Mucosa of rectum (tissue), 2 donors: Measurements from ENCODE around the gene FCER2.

Experiments used
- H3K27ac ChIP-seq, 2 donors: one replicate each; pipeline ENCODE4 v1.7.0; 2013; ENCODE audit warnings: inconsistent platforms in 2 of 2, low read depth in 2 of 2, low read length in 2 of 2
- H3K27me3 ChIP-seq, 2 donors: one replicate each; pipeline ENCODE4 v1.7.0; 2013; ENCODE audit warnings: low read length in 2 of 2; ENCODE audit not compliant: control insufficient read depth in 2 of 2, insufficient read depth in 2 of 2
- H3K36me3 ChIP-seq, 2 donors: one replicate each; pipeline ENCODE4 v1.7.0; 2013; ENCODE audit warnings: low read length in 2 of 2; ENCODE audit not compliant: control insufficient read depth in 2 of 2, insufficient read depth in 2 of 2
- H3K4me1 ChIP-seq, 2 donors: one replicate each; pipeline ENCODE4 v1.7.0; 2013; ENCODE audit warnings: low read length in 2 of 2, mild to moderate bottlenecking in 1 of 2; ENCODE audit not compliant: control insufficient read depth in 2 of 2, insufficient read depth in 2 of 2
- H3K4me3 ChIP-seq, 2 donors: one replicate each; pipeline ENCODE4 v1.7.0; 2013; ENCODE audit warnings: low read length in 2 of 2
- H3K9ac ChIP-seq, 2 donors: one replicate each; pipeline ENCODE4 v1.7.0; 2013; ENCODE audit warnings: low read length in 2 of 2, low read depth in 1 of 2, mild to moderate bottlenecking in 1 of 2
- H3K9me3 ChIP-seq, 2 donors: one replicate each; pipeline ENCODE4 v1.7.0; 2013; ENCODE audit warnings: low read length in 2 of 2; ENCODE audit not compliant: control insufficient read depth in 2 of 2
- donor health status: healthy.
- donor health status: Normal muscosa, but diverticular disease.

FCER2 gene

DNA sequence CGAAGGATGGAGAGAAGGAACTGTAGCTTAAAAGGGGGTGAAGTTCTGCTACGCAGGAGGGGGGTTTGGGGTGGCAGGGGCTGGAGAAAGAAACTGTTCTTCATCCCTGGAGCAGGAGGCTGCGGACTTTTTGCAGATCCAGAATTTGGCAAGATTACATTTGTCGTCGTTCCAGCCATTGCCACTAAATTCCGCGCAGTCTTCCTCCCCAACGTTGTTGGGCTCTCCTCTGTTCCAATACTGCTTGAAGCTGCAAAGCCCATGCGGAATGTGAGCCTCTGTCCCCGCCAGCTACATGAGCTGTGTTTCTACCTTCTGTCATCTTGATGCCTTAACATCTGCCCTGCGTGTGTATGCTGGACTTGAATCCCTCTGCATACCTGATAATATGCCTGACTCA, 41.1 kb upstream of the FCER2 start:
- Histone ChIP-seq H3K36me3 (no peaks in the 10 kb centered on the region), H3K9ac (no peak overlapping the region), H3K4me3 (no peak overlapping the region), H3K4me1 (no peaks in the 10 kb centered on the region), H3K27me3 (no peaks in the 10 kb centered on the region), H3K27ac (no peak overlapping the region), H3K9me3 (no peaks in the 10 kb centered on the region)

DNA sequence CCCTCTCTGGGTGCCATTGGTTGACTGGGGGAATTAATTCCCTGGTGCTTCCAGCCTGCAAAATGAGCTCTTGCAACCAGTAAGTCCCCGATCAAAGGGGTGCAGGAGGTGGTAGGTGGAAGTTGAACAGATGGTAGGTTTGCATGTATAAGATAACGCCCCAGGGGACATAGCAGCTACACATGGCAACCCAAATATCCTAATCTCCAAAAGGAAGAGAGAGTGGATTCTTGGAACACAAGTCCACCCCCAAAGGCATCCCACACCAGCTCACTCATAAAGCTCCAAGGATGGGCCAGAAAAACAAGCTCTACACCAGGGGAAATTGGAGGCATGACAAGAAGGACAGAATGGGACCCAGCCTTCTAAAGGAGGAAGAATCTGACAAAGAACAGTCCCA, 40.6 kb upstream of the FCER2 start:
- H3K4me1 ChIP-seq, result no peaks in the 10 kb centered on the region
- no peaks in the 10 kb centered on the region for H3K27me3 ChIP-seq
- H3K27ac ChIP-seq, result no peak overlapping the region
- no peaks in the 10 kb centered on the region for H3K9me3 ChIP-seq
- no peak overlapping the region for H3K4me3 ChIP-seq
- H3K36me3 ChIP-seq, result no peaks in the 10 kb centered on the region
- no peak overlapping the region for H3K9ac ChIP-seq

- no peak overlapping the region for H3K27ac ChIP-seq
Observed at GRCh38 chr19:7740682-7741054, 38.7 kb upstream of the FCER2 start.

GRCh38 chr19:7739801-7740681, 38.1 kb upstream of the FCER2 start:
- H3K27me3 ChIP-seq, result no peaks in the 10 kb centered on the region
- H3K9me3 ChIP-seq, result no peaks in the 10 kb centered on the region
- peak overlapping the region in 1 of 2 donors; percentile 3 for H3K27ac ChIP-seq
- no peak overlapping the region for H3K9ac ChIP-seq
- H3K36me3 ChIP-seq, result no peaks in the 10 kb centered on the region
- H3K4me1 ChIP-seq, result no peaks in the 10 kb centered on the region
- H3K4me3 ChIP-seq, result no peak overlapping the region

More at GRCh38 chr19:7740682-7741054, 38.7 kb upstream of the FCER2 start:
- Histone ChIP-seq H3K27me3 (no peaks in the 10 kb centered on the region), H3K9me3 (no peaks in the 10 kb centered on the region), H3K4me1 (no peaks in the 10 kb centered on the region), H3K36me3 (no peaks in the 10 kb centered on the region), H3K4me3 (no peak overlapping the region), H3K9ac (no peak overlapping the region)

DNA sequence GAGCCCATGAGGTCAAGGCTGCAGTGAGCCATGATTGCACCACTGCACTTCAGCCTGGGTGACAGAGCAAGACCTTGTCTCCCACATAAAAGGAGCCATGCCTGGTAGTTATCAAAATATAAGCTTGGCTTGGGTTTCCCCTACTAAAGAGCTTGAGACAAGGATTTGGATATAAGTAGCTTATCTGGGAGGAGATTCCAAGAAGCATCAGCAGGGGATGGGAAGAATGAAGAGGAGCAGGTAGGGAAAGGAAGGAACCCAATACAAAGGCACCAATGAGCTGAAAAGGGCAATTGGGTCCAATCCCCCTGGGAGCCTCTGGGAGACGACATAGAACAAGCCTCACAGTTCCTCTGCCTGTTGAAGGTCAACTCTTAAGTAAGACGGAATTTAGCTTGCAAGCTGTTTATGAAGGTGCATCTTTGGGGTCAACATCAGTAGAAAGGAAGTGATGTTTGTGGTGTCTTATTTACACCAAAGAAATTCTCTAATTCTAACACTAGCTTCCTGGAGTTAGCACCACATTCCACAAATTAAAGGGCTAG, 37.4 kb upstream of the FCER2 start:
- H3K9ac ChIP-seq, result no peak overlapping the region
- H3K27me3 ChIP-seq, result no peaks in the 10 kb centered on the region
- no peak overlapping the region for H3K4me3 ChIP-seq
- no peaks in the 10 kb centered on the region for H3K36me3 ChIP-seq
- H3K4me1 ChIP-seq, result peaks cover 0 to 2% of the 10 kb centered on the region in 2 donors
- H3K27ac ChIP-seq, result peak overlapping the region in 1 of 2 donors; percentile 23
- H3K9me3 ChIP-seq, result no peaks in the 10 kb centered on the region

GRCh38 chr19:7738023-7738422, 36.1 kb upstream of the FCER2 start:
- Histone ChIP-seq H3K36me3 (no peaks in the 10 kb centered on the region), H3K9me3 (no peaks in the 10 kb centered on the region), H3K27me3 (no peaks in the 10 kb centered on the region), H3K4me1 (peaks cover 0 to 2% of the 10 kb centered on the region in 2 donors), H3K4me3 (no peak overlapping the region), H3K9ac (no peak overlapping the region), H3K27ac (no peak overlapping the region)

- Histone ChIP-seq H3K4me1 (peaks cover 0 to 2% of the 10 kb centered on the region in 2 donors), H3K9ac (no peak overlapping the region), H3K9me3 (no peaks in the 10 kb centered on the region), H3K27me3 (no peaks in the 10 kb centered on the region), H3K27ac (no peak overlapping the region), H3K4me3 (no peak overlapping the region), H3K36me3 (no peaks in the 10 kb centered on the region)
Observed at GRCh38 chr19:7737215-7737614, 35.3 kb upstream of the FCER2 start.

DNA sequence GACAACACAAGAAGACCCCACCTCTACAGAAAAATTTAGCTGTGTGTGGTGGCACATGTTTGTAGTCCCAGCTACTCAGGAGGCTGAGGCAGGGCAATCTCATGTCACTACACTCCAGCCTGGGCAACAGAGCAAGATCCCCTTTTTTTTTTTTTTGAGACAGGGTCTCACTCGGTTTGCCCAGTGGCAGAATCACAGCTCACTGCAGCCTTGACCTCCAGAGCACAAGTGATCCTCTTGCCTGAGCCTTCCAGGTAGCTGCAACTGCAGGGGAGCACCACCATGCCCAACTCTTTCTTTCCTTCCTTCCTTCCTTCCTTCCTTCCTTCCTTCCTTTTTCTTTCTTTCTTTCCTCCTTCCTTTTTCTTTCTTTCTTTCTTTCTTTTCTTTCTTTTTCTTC, 34.2 kb upstream of the FCER2 start:
- Histone ChIP-seq H3K9ac (no peak overlapping the region), H3K9me3 (no peaks in the 10 kb centered on the region), H3K4me1 (peaks cover 0 to 2% of the 10 kb centered on the region in 2 donors), H3K27ac (no peak overlapping the region), H3K27me3 (peaks cover 0 to 3% of the 10 kb centered on the region in 2 donors), H3K4me3 (no peak overlapping the region), H3K36me3 (no peaks in the 10 kb centered on the region)

- Histone ChIP-seq H3K36me3 (no peaks in the 10 kb centered on the region), H3K27me3 (peaks cover 6 to 9% of the 10 kb centered on the region in 2 donors), H3K9ac (no peak overlapping the region), H3K4me1 (peaks cover 0 to 2% of the 10 kb centered on the region in 2 donors), H3K27ac (no peak overlapping the region), H3K9me3 (no peaks in the 10 kb centered on the region), H3K4me3 (no peak overlapping the region)
Observed at GRCh38 chr19:7734220-7735203, 32.6 kb upstream of the FCER2 start.

GRCh38 chr19:7733376-7733775, 31.4 kb upstream of the FCER2 start:
- Histone ChIP-seq H3K27me3 (peaks cover 14 to 16% of the 10 kb centered on the region in 2 donors), H3K9ac (no peak overlapping the region), H3K27ac (no peak overlapping the region), H3K4me3 (no peak overlapping the region), H3K9me3 (no peaks in the 10 kb centered on the region), H3K4me1 (peaks cover 0 to 2% of the 10 kb centered on the region in 2 donors), H3K36me3 (no peaks in the 10 kb centered on the region)
